HUES48 (cell line): Measurements from ENCODE around the gene MARCHF4.

Experiments
- H3K27ac ChIP-seq: one replicate; pipeline ENCODE4 v1.7.0; 2013; ENCODE audit warnings: low read depth, low read length, inconsistent platforms
- H3K27me3 ChIP-seq: 2 replicates; pipeline ENCODE4 v1.6.1; 2013; ENCODE audit warnings: mild to moderate bottlenecking, low read length; ENCODE audit not compliant: control insufficient read depth, insufficient read depth
- H3K36me3 ChIP-seq: 2 replicates; pipeline ENCODE4 v1.6.1; 2013; ENCODE audit warnings: low read length; ENCODE audit not compliant: control insufficient read depth, insufficient read depth
- H3K4me1 ChIP-seq: 2 replicates; pipeline ENCODE4 v1.6.1; 2013; ENCODE audit warnings: mild to moderate bottlenecking, low read length; ENCODE audit not compliant: control insufficient read depth, insufficient read depth
- H3K4me3 ChIP-seq: 2 replicates; pipeline ENCODE4 v1.5.1; 2013; ENCODE audit warnings: mild to moderate bottlenecking, low read depth, low read length
- H3K9ac ChIP-seq: 2 replicates; pipeline ENCODE4 v1.6.1; 2013; ENCODE audit warnings: mild to moderate bottlenecking, low read depth, low read length, moderate library complexity
- H3K9me3 ChIP-seq: 2 replicates; pipeline ENCODE4 v1.6.1; 2013; ENCODE audit warnings: low read length; ENCODE audit not compliant: control insufficient read depth, insufficient read depth

The MARCHF4 gene

GRCh38 chr2:216366777-216367471 is 5.4 kb downstream of the MARCHF4 start:
- Histone ChIP-seq H3K36me3 (no peaks in the 10 kb centered on the region), H3K4me1 (peaks cover 6% of the 10 kb centered on the region; the same call in 1 of the 2 replicates), H3K27ac (no peak overlapping the region), H3K27me3 (peaks cover 30% of the 10 kb centered on the region), H3K9ac (no peak overlapping the region), H3K4me3 (no peak overlapping the region), H3K9me3 (no peaks in the 10 kb centered on the region)

- Histone ChIP-seq H3K4me3 (no peak overlapping the region), H3K9me3 (no peaks in the 10 kb centered on the region), H3K4me1 (peaks cover 3% of the 10 kb centered on the region; the same call in 1 of the 2 replicates), H3K27me3 (peaks cover 21% of the 10 kb centered on the region), H3K36me3 (no peaks in the 10 kb centered on the region), H3K9ac (no peak overlapping the region), H3K27ac (no peak overlapping the region)
These were observed 6.8 kb downstream of the MARCHF4 start for GRCh38 chr2:216365518-216365917.

- Histone ChIP-seq H3K9me3 (no peaks in the 10 kb centered on the region), H3K27ac (no peak overlapping the region), H3K9ac (no peak overlapping the region), H3K27me3 (no peaks in the 10 kb centered on the region; the same call in 1 of the 2 replicates), H3K4me3 (no peak overlapping the region), H3K36me3 (no peaks in the 10 kb centered on the region), H3K4me1 (no peaks in the 10 kb centered on the region)
These were observed 9.1 kb downstream of the MARCHF4 start for GRCh38 chr2:216363221-216363620.

GRCh38 chr2:216362730-216363129 is 9.6 kb downstream of the MARCHF4 start:
- Histone ChIP-seq H3K27ac (no peak overlapping the region), H3K4me1 (no peaks in the 10 kb centered on the region), H3K27me3 (no peaks in the 10 kb centered on the region), H3K36me3 (no peaks in the 10 kb centered on the region), H3K9me3 (no peaks in the 10 kb centered on the region), H3K4me3 (no peak overlapping the region), H3K9ac (no peak overlapping the region)

GRCh38 chr2:216355711-216356110 is 16.6 kb downstream of the MARCHF4 start:
- Histone ChIP-seq H3K27ac (peak overlapping the region; percentile 8), H3K27me3 (no peaks in the 10 kb centered on the region), H3K4me1 (no peaks in the 10 kb centered on the region), H3K9ac (no peak overlapping the region), H3K4me3 (no peak overlapping the region), H3K36me3 (no peaks in the 10 kb centered on the region), H3K9me3 (no peaks in the 10 kb centered on the region)

GRCh38 chr2:216354306-216354705 is 18.0 kb downstream of the MARCHF4 start:
- peaks cover 6% of the 10 kb centered on the region for H3K4me1 ChIP-seq
- H3K9me3 ChIP-seq = no peaks in the 10 kb centered on the region
- H3K27ac ChIP-seq = no peak overlapping the region
- H3K9ac ChIP-seq = no peak overlapping the region
- H3K27me3 ChIP-seq = no peaks in the 10 kb centered on the region
- H3K4me3 ChIP-seq = no peak overlapping the region
- H3K36me3 ChIP-seq = no peaks in the 10 kb centered on the region

GRCh38 chr2:216352653-216353270 is 19.5 kb downstream of the MARCHF4 start:
- Histone ChIP-seq H3K36me3 (no peaks in the 10 kb centered on the region), H3K27ac (no peak overlapping the region), H3K27me3 (no peaks in the 10 kb centered on the region), H3K4me3 (no peak overlapping the region), H3K9me3 (no peaks in the 10 kb centered on the region), H3K9ac (no peak overlapping the region), H3K4me1 (peaks cover 17% of the 10 kb centered on the region)

GRCh38 chr2:216351172-216351925 is 20.9 kb downstream of the MARCHF4 start:
- Histone ChIP-seq H3K4me3 (no peak overlapping the region), H3K4me1 (peaks cover 17% of the 10 kb centered on the region), H3K9me3 (no peaks in the 10 kb centered on the region), H3K36me3 (no peaks in the 10 kb centered on the region), H3K9ac (no peak overlapping the region), H3K27me3 (no peaks in the 10 kb centered on the region), H3K27ac (no peak overlapping the region)

- no peak overlapping the region for H3K4me3 ChIP-seq
- H3K9ac ChIP-seq = no peak overlapping the region
- no peaks in the 10 kb centered on the region for H3K9me3 ChIP-seq
- H3K27ac ChIP-seq = peak overlapping the region; percentile 44
- H3K4me1 ChIP-seq = peaks cover 22% of the 10 kb centered on the region
- no peaks in the 10 kb centered on the region for H3K36me3 ChIP-seq
- H3K27me3 ChIP-seq = no peaks in the 10 kb centered on the region
These were observed 22.0 kb downstream of the MARCHF4 start for GRCh38 chr2:216350214-216350791.

- peaks cover 31% of the 10 kb centered on the region for H3K4me1 ChIP-seq
- peak overlapping the region; percentile 74 for H3K27ac ChIP-seq
- no peaks in the 10 kb centered on the region for H3K27me3 ChIP-seq
- H3K9ac ChIP-seq = no peak overlapping the region
- H3K36me3 ChIP-seq = no peaks in the 10 kb centered on the region
- no peaks in the 10 kb centered on the region for H3K9me3 ChIP-seq
- H3K4me3 ChIP-seq = no peak overlapping the region
These were observed 22.9 kb downstream of the MARCHF4 start for GRCh38 chr2:216349366-216349765.
